Right lobe of liver (tissue), 4 donors: ENCODE measurements around the gene TMEM8B.

ENCODE experiments used
- POLR2A ChIP-seq: fragments of 450-650 bp; IDR thresholded peaks from one replicate; pipeline ENCODE4 v1.6.1; 2017; ENCODE audit warnings: antibody characterized with exemption, mild to moderate bottlenecking
- TF ChIP-seq, protein P1 (sequence below), 4 donors: fragments of 200-600 bp in 3 of 4; fragments of 450-650 bp in 1 of 4; IDR thresholded peaks; one replicate each; pipeline versions ENCODE4 v1.5.1 to v1.8.0; 2016 to 2022; ENCODE audit warnings: antibody characterized with exemption in 4 of 4, mild to moderate bottlenecking in 2 of 4
- donor health status: DM: no; HTN: no; CAD: no.
- donor health status: DM: no; HTN: no; CAD: no.
- donor health status: DM: no; HTN: yes; CAD: no.

DNA sequence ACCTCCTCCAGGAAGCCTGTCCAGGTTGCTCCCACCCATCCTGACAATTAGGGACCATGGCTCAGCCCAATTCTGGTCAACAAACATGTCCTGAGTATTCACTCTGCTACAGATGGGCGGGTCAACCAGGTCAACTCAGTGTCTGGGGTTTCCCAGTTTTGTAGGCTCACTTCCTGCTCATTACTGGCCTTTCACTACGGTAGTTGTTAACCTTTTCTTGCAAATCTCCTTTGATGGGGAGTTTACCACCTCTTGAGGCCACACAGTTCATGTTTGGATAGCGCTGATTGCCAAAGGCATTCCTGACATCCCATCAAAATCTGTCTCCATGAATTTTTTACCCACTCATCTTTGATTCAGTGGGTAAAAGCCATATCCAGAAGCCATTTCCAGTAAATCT lies 13.8 kb downstream of the TMEM8B start:
- TF ChIP-seq, protein P1, sequence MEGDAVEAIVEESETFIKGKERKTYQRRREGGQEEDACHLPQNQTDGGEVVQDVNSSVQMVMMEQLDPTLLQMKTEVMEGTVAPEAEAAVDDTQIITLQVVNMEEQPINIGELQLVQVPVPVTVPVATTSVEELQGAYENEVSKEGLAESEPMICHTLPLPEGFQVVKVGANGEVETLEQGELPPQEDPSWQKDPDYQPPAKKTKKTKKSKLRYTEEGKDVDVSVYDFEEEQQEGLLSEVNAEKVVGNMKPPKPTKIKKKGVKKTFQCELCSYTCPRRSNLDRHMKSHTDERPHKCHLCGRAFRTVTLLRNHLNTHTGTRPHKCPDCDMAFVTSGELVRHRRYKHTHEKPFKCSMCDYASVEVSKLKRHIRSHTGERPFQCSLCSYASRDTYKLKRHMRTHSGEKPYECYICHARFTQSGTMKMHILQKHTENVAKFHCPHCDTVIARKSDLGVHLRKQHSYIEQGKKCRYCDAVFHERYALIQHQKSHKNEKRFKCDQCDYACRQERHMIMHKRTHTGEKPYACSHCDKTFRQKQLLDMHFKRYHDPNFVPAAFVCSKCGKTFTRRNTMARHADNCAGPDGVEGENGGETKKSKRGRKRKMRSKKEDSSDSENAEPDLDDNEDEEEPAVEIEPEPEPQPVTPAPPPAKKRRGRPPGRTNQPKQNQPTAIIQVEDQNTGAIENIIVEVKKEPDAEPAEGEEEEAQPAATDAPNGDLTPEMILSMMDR (IDR thresholded peaks at IDR 0.05) = no peak
- TF ChIP-seq POLR2A = no peak
